Measurements from ENCODE around the gene ABCC1.
A peak's percentile ranks its signal among the peaks of the same experiment; 100 is the strongest.

ABCC1 gene

DNA sequence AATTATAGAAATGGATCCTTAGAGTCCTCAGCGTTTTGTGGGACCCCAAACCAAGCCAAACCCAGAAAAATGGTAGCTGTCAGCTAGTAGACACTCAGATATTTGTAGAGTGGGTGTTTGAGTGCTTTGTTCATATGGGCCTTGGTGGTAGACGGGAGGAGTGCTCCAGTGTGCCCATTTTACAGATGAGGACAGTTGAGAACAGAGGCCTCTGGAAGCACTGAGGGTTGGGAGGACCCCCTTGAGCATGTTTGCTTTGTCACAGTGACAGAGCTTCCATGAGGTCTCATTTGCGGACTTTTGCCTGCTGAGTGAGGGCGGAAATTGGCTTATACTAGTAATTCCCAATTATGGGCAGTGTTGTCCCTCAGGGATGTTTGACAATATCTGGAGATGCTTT is 162.2 kb downstream of the ABCC1 start:
- no peak for DNase-seq (ENCODE audit: low read depth)

- no peak for DNase-seq (ENCODE audit: low read depth)
Measured at GRCh38 chr16:16112450-16113053, 163.1 kb downstream of the ABCC1 start.

- DNase-seq (ENCODE audit: low read depth), result no peak
Measured at GRCh38 chr16:16113076-16113475, 163.7 kb downstream of the ABCC1 start.

DNA sequence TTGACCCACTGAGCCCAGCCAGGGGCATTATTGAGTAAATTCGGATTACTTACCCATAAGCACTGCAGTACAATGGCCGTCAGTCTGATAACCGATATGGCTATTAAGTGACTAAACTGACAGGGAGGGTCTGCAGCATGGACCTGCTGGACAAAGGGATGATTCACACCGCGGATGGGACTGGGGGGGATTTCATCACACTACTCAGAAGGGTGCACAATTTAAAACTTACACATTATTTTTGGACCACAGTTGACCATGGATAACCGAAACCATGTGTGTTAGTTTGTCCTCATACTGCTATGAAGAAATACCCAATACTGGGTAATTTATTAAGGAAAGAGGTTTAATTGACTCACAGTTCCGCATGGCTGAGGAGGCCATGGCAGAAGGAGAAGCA is 167.4 kb downstream of the ABCC1 start:
- no peak for DNase-seq (ENCODE audit: low read depth)

GRCh38 chr16:16118337-16118736 is 168.9 kb downstream of the ABCC1 start:
- no peak for DNase-seq (ENCODE audit: low read depth)

DNA sequence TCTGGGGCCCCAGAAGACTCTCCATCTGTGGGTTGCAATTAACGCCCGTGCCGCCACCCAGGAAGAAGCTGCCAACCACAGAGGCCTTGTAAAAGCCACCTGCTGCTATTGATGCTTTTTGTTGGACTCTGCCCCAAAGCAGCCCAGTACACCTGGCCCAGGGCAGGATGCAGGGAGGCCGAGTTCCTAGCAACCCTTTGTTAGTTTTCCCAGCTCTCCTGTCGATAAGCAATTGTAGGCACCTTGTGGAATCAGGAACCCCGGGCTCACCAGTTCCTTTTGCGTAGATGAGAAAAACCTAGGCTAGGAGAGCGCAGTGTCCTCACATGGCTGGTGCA is 170.6 kb downstream of the ABCC1 start:
- no peak for DNase-seq (ENCODE audit: low read depth)

DNA sequence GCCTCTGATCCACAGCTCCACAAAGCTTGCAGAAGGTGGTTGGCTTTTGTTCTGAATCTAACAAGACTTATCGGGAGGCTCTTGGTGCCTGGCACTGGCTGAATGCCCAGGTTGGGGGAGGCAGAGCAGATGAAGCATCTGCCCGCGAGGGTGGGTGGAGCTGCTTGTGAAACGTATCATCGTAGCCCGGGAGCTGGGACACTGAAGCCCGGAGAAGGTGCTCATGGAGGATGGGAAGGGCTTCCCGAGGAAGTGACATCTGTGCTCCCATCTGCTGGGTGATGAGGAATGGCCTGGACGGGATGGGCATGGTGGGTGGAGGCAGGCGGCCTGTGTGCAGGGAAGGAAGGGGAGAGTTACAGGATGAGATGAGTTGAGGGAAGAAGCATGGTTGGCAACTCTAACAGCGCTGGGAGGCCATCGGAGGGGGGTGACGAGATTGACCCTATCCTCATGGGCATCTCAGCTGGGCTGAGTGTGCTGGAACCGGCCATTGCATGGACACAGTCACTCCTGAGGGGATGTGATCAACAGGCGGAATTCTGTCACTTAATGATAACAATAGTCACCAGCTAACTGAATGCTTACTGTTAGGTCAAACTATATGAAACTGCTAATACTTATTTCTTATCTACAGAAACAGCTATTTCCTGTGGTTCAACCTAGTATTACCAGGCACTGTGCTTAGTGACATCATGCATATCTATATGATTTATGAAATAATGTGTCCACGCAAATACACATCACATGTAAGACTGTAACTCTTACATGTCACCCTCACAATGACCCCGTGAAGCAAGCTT is 171.2 kb downstream of the ABCC1 start:
- DNase-seq (ENCODE audit: low read depth), result no peak

GRCh38 chr16:16121185-16121727 is 171.8 kb downstream of the ABCC1 start:
- no peak for DNase-seq (ENCODE audit: low read depth)

DNA sequence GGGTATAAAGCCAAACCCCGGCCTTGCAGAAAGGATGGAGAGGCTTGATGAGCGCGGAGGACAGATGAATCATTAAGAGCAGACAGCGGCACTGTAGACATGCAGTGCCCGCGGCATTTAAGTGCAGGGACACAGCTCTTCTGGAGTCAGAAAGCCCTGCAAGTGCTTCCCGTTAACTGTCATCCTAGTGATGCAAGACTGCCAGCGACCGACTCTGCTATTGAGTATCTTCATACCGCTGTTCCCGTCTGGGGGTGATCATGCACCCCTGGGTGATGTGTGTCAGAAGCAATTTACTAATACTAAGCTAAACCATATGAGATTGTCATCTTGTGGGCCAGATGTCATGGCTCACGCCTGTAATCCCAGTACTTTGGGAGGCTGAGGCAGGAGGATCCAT is 172.8 kb downstream of the ABCC1 start:
- no peak for DNase-seq (ENCODE audit: low read depth)

GRCh38 chr16:16124438-16124837 is 175.0 kb downstream of the ABCC1 start:
- DNase-seq (ENCODE audit: low read depth), result no peak

DNA sequence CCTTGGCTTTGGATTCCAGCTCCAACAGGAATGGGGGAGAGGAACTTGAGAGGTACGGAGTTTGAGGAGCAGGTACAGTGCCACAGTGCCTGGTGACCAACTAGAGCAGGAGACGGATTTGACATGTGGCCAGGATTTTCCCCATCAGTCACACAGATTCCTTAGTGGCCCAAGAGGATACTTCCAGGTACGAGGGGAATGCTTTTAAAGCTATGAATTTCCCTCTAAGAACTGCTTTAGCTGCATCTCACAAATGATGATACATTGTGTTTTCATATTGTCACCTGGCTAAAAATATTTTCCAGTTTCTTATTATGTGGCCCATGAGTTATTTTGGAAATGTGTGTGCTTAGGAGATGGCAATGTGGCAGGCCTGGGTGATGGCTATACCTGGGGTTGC is 175.6 kb downstream of the ABCC1 start:
- no peak for DNase-seq (ENCODE audit: low read depth)

- DNase-seq (ENCODE audit: low read depth), result no peak
Measured at GRCh38 chr16:16126896-16127295, 177.5 kb downstream of the ABCC1 start.

DNA sequence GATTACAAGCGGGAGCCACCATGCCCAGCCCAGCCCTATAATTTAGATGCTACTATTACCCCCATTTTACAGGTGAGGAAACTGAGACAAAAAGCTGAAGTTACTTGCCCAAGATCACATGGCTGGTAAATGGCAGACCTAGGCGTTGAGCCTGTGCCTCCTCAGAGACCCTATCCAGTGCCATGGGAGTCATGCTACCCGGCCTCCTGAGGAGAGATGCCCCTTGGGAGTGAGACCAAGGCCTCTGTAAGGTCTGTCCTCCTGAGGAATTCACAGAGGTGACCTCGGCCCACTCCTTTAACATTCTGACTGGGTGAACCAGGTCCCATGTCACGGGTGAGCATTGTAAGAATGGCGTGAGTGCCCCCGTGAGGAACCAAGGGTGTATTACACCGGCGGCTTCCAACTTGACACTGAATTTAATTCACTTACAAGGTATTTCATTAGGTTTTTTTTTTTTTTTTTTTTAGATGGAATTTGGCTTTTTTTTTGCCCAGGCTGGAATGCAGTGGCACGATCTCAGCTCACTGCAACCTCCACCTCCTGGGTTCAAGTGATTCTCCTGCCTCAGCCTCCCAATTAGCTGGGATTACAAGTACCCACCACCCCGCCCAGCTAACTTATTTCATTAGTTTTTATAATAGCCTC is 178.2 kb downstream of the ABCC1 start:
- DNase-seq (ENCODE audit: low read depth), result peak; percentile 75

DNA sequence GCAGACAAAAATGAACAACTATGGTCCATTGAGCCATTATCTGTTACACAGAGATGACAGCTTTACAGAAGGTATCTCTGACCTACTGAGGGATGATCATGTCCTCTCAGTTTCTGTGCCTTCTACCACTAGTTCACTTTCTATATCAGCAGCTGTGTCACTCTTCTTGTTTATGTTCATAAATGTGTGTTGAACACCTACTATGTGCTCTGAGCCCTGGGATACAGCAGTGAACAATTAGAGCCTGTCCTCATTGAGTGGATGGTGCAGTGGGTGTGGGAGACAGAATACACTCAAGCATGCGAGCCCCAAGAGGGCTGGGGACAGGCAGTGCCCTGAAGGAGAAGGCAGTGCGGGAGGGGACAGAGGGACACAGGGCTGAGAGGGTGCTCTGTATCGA is 181.8 kb downstream of the ABCC1 start:
- no peak for DNase-seq (ENCODE audit: low read depth)

GRCh38 chr16:16131659-16132058 is 182.2 kb downstream of the ABCC1 start:
- DNase-seq (ENCODE audit: low read depth), result no peak

DNA sequence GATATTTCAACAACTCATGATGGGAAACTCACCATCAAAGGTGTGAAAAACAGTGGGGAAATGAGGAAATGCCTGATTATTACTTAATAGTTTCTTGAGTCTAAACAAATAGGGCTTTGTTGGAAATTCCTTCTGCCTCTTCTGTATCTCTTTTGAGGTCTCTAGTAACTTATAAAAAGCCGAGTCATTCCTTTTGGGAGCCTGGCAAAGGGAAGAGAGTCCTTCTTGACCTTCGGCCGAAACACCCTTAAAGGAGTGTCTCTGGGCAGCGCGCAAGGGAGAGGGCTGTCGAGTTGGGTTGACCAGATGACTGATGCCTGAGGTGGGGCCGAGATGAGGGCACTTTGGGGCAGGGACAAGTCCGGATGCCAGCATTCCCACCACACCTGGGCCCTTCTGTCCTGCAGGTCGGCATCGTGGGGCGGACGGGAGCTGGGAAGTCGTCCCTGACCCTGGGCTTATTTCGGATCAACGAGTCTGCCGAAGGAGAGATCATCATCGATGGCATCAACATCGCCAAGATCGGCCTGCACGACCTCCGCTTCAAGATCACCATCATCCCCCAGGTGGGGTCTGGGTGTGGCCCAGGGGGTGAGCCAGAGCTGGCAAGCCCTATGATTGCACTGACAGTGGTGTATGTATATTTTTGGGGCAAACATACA is 184.7 kb downstream of the ABCC1 start:
- no peak for DNase-seq (ENCODE audit: low read depth)

DNA sequence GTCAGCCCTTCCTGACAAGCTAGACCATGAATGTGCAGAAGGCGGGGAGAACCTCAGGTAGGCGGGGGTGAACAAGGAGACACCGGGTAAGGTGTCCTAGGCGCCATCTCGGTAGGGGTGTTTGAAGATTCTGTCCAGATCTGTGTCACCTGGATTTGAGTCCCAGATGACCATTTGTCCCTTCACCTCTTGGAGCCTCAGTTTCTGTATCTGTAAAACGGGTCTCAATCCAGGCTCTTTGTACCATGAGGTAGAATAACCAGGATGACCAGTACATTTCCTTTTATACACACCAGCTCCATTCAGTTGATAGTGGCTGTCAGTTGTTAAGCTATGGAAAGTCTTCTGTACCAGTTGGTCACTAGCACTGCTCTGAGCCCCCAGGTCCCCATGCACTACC is 187.2 kb downstream of the ABCC1 start:
- DNase-seq (ENCODE audit: low read depth), result no peak

- DNase-seq (ENCODE audit: low read depth), result no peak
Measured at GRCh38 chr16:16137110-16137509, 187.7 kb downstream of the ABCC1 start.

DNA sequence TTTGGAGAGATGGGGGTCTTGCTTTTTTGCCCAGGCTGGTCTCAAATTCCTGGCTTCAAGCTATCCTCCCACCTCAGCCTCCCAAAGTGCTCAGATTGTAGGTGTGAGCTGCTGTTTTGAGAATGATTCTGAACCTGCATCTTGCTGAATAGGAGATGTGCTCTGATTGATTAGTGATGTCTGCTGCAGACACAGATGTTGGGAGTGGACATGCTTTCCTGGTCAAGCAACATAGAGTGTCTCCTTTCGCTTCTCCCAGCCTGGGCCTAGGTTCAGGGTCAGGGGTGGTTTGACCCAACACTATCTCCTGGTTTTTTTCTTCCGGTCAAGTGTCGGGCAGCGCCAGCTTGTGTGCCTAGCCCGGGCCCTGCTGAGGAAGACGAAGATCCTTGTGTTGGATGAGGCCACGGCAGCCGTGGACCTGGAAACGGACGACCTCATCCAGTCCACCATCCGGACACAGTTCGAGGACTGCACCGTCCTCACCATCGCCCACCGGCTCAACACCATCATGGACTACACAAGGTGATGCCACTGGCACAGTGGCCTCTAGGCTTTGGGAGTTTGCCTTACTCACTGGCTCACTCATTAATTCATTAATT is 188.7 kb downstream of the ABCC1 start:
- DNase-seq (ENCODE audit: low read depth), result no peak

GRCh38 chr16:16139061-16139460 is 189.6 kb downstream of the ABCC1 start:
- no peak for DNase-seq (ENCODE audit: low read depth)

GRCh38 chr16:16139806-16140205 is 190.4 kb downstream of the ABCC1 start:
- DNase-seq (ENCODE audit: low read depth), result no peak

GRCh38 chr16:16140537-16140936 is 191.1 kb downstream of the ABCC1 start:
- DNase-seq (ENCODE audit: low read depth), result no peak
